ENCODE measurements around the gene DNAAF5. TPM values are rescaled to one million over a fixed set of nuclear protein-coding genes. Genes with fewer than 3 reads are reported as not detected.

The DNAAF5 gene
- total and polyA plus RNA-seq, 9 donors: 14.3 to 28.4 (median 26.2) TPM

DNA sequence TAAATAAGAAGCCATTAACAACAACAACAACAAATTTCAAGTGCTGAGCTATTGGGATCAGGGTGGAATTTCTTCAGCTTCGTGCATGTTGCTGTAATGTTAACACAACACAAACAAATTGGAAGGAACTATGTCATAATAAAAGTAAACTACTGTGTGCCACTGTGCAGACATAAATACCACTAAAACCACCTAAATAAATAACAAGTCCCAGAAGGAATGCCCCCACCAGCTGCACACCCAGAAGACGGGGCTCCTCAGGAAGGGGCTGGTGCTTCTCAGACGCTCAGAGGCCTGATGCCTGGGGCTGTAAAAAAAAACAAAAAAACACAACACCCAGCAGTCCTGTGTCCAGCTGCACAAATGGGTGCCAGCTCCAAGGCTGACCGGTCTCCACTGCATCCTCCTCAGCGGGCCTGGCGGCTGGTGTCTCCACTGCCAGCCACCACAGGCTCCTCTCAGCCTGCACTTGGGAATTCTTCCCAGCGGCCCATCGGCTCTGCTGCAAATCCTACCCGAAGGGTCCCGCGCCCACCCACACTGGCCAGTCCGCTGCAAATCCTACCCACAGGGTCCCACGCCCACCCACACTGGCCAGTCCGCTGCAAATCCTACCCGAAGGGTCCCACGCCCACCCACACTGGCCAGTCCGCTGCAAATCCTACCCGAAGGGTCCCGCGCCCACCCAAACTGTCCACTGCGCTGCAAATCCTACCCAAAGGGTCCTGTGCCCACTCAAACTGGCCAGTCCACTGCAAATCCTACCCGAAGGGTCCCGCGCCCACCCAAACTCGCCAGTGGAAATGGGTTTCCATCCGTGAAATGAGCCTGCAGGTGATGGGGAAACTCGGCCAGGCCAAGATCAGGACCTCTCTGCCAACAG lies 35.8 kb upstream of the DNAAF5 start:
- DNase-seq: no peak
- no peaks in the 10 kb centered on the region for H3K4me1 ChIP-seq (ENCODE audit: control insufficient read depth, insufficient read depth, low read length)
- WGBS (ENCODE audit: insufficient coverage): 96% methylated on average over 23 of the region's 27 CpGs
- peaks cover 32% of the 10 kb centered on the region for H3K9me3 ChIP-seq (replicated peaks; ENCODE audit: control insufficient read depth, low read depth, low read length)
- H3K27me3 ChIP-seq (ENCODE audit: control insufficient read depth, insufficient read depth, low read length): no peaks in the 10 kb centered on the region
- H3K4me3 ChIP-seq (ENCODE audit: low read length): no peak overlapping the region
- no peak overlapping the region for H3K27ac ChIP-seq (ENCODE audit: low read length)
- H3K36me3 ChIP-seq (ENCODE audit: control insufficient read depth, insufficient read depth, low read length): peaks cover 15% of the 10 kb centered on the region

DNA sequence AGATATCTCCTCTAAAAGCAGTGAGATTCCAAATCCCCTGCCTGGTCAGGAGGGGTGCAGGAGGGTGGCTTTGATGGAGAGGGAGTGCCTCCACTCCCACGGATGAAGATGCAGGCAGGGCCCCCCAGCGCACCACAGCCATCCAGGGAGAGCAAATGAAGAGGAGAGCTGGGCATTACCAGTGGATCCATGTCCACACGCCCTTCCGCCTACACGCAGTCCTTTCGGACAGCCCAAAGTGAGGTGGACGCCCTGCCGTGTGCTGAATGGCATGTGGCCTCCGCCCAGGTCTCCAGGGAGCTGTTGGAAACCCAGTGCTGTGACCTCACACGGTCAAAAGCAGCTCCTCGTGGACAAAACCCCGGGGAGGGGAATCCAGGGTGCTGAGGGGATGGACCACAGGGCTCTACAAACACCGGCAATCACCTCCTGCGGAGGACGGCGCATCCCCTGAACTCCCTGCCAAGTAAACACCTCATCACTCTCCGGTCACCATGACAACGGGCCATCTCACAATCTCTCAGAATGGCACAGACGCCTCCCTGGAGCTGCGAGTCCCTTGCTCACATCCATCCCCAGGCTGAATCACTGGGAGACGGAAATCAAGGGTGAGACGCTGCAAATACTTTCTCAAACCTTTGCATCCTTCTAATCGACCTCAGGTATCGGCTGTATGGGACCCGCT lies 35.0 kb upstream of the DNAAF5 start:
- peaks cover 2% of the 10 kb centered on the region for H3K4me1 ChIP-seq (ENCODE audit: control insufficient read depth, insufficient read depth, low read length)
- peaks cover 15% of the 10 kb centered on the region for H3K36me3 ChIP-seq (ENCODE audit: control insufficient read depth, insufficient read depth, low read length)
- WGBS (ENCODE audit: insufficient coverage): 95% methylated on average over 23 of the region's 25 CpGs
- peaks cover 25% of the 10 kb centered on the region for H3K9me3 ChIP-seq (replicated peaks; ENCODE audit: control insufficient read depth, low read depth, low read length)
- no peak overlapping the region for H3K27ac ChIP-seq (ENCODE audit: low read length)
- H3K4me3 ChIP-seq (ENCODE audit: low read length): no peak overlapping the region
- no peaks in the 10 kb centered on the region for H3K27me3 ChIP-seq (ENCODE audit: control insufficient read depth, insufficient read depth, low read length)
- no peak for DNase-seq

DNA sequence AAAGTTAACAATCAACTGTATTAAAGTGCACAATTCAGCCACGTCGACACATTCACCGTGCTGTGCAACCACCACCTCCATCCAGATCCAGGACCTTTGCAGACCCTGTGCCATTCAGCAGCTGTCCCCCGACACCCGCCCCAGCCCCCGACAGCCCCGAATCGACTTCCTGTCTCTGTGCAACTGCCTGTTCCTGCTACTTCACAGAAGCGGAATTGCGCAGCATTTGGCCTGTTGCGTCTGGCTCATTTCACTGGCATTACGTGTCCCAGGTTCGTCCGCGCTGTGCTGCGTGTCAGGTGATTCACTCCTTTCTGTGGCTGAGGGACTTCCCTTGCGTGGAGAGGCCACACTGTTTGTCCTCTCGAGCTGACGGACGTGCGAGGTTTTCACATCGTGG lies 33.2 kb upstream of the DNAAF5 start:
- WGBS (ENCODE audit: insufficient coverage): 97% methylated on average over 21 of the region's 22 CpGs

DNA sequence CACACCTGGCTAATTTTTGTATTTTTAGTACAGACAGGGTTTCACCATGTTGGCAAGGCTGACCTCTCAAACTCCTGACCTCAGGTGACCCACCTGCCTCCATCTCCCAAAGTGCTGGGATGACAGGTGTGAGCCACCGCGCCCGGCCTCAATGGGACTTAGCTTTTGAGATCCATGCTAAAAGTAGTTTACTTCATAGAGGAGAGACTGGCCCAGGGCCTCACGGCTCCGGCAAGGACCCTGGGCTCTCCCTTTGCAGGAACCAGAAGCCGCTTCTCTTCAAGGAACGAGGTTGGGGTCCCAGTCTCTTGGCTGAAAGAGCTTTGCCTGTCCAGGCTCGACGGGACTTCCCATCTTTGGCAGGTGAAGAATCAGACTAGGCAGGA lies 30.1 kb upstream of the DNAAF5 start:
- Histone ChIP-seq H3K27ac (ENCODE audit: low read length) (no peak overlapping the region), H3K36me3 (ENCODE audit: control insufficient read depth, insufficient read depth, low read length) (peaks cover 18% of the 10 kb centered on the region), H3K4me1 (ENCODE audit: control insufficient read depth, insufficient read depth, low read length) (peaks cover 24% of the 10 kb centered on the region), H3K9me3 (replicated peaks; ENCODE audit: control insufficient read depth, low read depth, low read length) (no peaks in the 10 kb centered on the region), H3K27me3 (ENCODE audit: control insufficient read depth, insufficient read depth, low read length) (no peaks in the 10 kb centered on the region), H3K4me3 (ENCODE audit: low read length) (no peak overlapping the region)
- 84% methylated on average over 6 of the region's 9 CpGs for WGBS (ENCODE audit: insufficient coverage)
- no peak for DNase-seq

More for the DNA sequence above, 33.2 kb upstream of the DNAAF5 start:
- peaks cover 12% of the 10 kb centered on the region for H3K9me3 ChIP-seq (replicated peaks; ENCODE audit: control insufficient read depth, low read depth, low read length)
- no peak overlapping the region for H3K4me3 ChIP-seq (ENCODE audit: low read length)
- H3K4me1 ChIP-seq (ENCODE audit: control insufficient read depth, insufficient read depth, low read length): peaks cover 11% of the 10 kb centered on the region
- H3K36me3 ChIP-seq (ENCODE audit: control insufficient read depth, insufficient read depth, low read length): peaks cover 20% of the 10 kb centered on the region
- DNase-seq: no peak
- H3K27me3 ChIP-seq (ENCODE audit: control insufficient read depth, insufficient read depth, low read length): no peaks in the 10 kb centered on the region
- H3K27ac ChIP-seq (ENCODE audit: low read length): no peak overlapping the region

DNA sequence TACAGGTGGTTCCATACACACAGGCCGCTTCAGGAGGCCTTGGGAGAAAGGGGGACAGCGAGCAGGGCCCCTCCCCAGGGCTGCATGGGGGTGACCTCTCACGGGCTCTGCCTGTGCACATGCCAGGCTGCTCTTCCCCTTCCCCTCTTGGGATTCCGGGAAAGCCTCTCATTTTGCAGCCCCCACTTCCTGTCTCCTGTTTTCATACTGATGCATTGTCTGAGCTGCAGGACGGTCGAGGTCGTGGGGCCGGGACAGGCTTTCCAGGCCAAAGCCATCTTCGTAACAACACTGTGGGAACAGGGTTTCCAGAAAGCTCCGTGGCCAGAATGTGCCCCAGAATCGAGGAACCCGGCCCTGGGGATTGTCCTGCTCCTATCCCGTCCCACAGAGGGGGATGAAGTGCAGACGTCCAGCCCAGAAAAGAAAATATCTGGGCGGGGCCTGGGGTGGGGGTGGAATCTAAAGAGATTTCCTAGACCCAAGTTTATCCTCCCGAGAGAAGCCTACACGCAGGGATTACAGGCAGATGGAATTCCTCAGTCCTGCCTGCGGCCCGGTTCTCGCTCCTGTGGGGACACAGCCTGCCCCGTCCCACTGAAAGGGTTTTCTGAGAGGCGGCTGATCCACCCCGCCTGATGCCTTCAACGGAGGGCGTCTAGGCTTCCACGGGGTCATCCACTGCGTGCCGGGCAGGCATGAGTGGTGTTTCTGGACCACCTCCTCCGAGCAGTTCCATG lies 29.5 kb upstream of the DNAAF5 start:
- WGBS (ENCODE audit: insufficient coverage): 72% methylated on average over 21 of the region's 29 CpGs
- Histone ChIP-seq H3K27me3 (ENCODE audit: control insufficient read depth, insufficient read depth, low read length) (no peaks in the 10 kb centered on the region), H3K4me1 (ENCODE audit: control insufficient read depth, insufficient read depth, low read length) (peaks cover 24% of the 10 kb centered on the region), H3K36me3 (ENCODE audit: control insufficient read depth, insufficient read depth, low read length) (peaks cover 18% of the 10 kb centered on the region), H3K9me3 (replicated peaks; ENCODE audit: control insufficient read depth, low read depth, low read length) (no peaks in the 10 kb centered on the region), H3K4me3 (ENCODE audit: low read length) (no peak overlapping the region), H3K27ac (ENCODE audit: low read length) (peak overlapping the region; percentile 71)
- DNase-seq: peak; percentile 28

DNA sequence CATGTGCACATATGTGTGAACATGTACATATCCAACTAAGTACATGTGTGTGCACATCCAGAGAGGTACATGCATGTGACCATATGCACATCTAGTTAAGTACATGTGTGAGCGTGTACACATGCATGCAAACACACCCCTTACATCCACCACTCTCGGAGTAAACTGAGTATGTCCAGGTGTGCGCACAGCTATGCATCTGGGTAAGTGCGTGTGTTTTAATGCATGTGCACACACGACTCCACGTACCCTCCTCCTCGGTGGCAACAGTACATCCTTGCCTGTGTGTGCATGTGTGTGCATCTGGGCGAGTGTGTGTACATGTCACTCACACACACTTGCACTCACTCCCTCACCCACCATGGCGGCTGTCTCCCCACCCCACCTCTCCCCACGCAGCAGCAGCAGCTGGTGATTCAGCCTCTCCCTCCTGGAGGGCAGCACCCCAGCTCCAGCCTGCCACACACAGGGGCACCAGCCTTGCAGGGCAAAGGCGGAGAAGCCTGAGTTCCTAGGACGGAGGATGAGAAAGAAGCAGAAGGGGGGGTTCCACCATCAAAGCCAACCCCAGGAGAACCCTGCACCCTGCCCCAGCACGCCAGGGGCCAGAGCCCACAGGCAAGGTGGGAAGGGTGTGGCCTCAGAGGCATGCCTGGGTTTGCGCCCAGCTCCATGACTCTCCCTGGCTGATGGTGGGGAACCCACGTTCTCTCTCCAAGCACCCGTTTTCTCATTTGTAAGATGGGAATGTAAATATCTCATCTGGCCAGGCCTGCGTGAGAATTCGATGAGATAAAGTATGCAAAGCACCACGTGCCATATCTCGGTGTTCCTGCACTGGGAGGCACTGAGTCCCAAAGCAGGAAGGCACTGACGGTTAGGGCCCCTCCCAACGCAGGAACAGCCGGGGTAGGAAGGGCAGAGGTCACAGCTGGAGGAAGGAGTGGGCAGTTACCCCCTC lies 27.7 kb upstream of the DNAAF5 start:
- H3K27me3 ChIP-seq (ENCODE audit: control insufficient read depth, insufficient read depth, low read length): no peaks in the 10 kb centered on the region
- DNase-seq: peak; percentile 19
- peaks cover 24% of the 10 kb centered on the region for H3K4me1 ChIP-seq (ENCODE audit: control insufficient read depth, insufficient read depth, low read length)
- peak overlapping the region; percentile 29 for H3K27ac ChIP-seq (ENCODE audit: low read length)
- no peak overlapping the region for H3K4me3 ChIP-seq (ENCODE audit: low read length)
- H3K9me3 ChIP-seq (replicated peaks; ENCODE audit: control insufficient read depth, low read depth, low read length): peaks cover 4% of the 10 kb centered on the region
- 65% methylated on average over 10 of the region's 23 CpGs for WGBS (ENCODE audit: insufficient coverage)
- peaks cover 13% of the 10 kb centered on the region for H3K36me3 ChIP-seq (ENCODE audit: control insufficient read depth, insufficient read depth, low read length)

DNA sequence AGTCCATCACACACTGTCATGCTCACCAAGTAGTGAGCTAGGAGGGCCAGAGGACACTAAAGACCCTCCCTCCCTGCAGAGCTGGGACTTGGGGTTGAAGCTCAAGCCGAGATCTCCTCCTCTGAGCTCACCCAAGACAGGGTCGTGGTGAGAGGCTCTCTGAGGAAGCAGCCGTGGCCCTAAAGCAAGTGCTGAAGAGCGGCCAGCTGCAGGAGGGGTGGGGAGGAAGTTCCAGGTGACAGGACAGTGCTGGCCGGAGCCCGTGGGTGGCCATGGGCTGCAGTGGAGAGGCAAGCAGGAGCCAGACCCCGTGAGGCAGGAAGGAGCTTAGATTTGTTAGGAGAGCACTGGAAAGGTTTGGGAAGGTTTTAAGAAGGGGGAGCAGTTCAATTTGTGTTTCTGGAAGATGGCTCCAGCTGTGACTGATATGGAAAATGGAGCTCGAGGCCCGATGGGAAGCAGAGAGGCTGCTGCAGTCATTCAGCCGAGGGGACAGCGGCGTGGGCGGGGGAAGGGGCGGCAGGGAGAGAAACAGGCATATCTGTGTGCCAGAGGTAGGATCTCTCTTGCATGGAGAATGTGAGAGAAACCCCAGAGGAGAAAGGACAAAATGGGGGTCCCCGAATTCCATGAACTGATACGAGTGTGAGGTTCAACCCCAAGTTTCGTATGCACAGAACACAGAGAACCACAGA lies 26.9 kb upstream of the DNAAF5 start:
- Histone ChIP-seq H3K4me3 (ENCODE audit: low read length) (no peak overlapping the region), H3K9me3 (replicated peaks; ENCODE audit: control insufficient read depth, low read depth, low read length) (peaks cover 4% of the 10 kb centered on the region), H3K4me1 (ENCODE audit: control insufficient read depth, insufficient read depth, low read length) (peaks cover 24% of the 10 kb centered on the region), H3K36me3 (ENCODE audit: control insufficient read depth, insufficient read depth, low read length) (peaks cover 9% of the 10 kb centered on the region), H3K27ac (ENCODE audit: low read length) (peak overlapping the region; percentile 29), H3K27me3 (ENCODE audit: control insufficient read depth, insufficient read depth, low read length) (no peaks in the 10 kb centered on the region)
- no peak for DNase-seq
- 49% methylated on average over 17 of the region's 17 CpGs for WGBS (ENCODE audit: insufficient coverage)

DNA sequence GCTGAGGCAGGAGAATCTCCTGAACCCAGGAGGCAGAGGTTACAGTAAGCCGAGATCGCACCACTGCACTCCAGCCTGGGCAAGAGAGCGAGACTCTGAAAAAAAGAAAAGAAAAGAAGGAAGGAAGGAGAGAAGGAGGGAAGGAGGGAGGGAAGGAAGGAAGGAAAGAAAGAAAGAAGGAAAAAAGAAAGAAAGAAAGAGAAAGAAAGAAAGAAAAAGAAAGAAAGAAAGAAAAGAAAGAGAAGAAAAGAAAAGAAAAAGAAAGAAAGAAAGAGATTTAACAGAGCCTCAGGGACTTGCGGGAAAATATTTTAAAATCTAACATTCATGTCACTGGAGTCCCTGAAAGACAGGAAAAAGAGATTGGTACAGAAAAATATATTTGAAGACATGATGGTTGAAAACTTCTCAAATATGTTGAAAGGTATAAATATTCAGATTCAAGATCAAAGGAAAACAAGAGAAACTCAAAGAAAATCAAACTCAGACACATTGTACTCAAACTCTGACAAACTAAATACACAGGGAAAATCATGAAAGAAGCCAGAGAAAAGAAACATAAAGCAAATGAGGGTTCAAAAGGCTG lies 25.3 kb upstream of the DNAAF5 start:
- WGBS (ENCODE audit: insufficient coverage): 100% methylated on average over 3 of the region's 4 CpGs
- Histone ChIP-seq H3K4me1 (ENCODE audit: control insufficient read depth, insufficient read depth, low read length) (peaks cover 24% of the 10 kb centered on the region), H3K27ac (ENCODE audit: low read length) (no peak overlapping the region), H3K27me3 (ENCODE audit: control insufficient read depth, insufficient read depth, low read length) (no peaks in the 10 kb centered on the region), H3K4me3 (ENCODE audit: low read length) (no peak overlapping the region), H3K9me3 (replicated peaks; ENCODE audit: control insufficient read depth, low read depth, low read length) (peaks cover 4% of the 10 kb centered on the region), H3K36me3 (ENCODE audit: control insufficient read depth, insufficient read depth, low read length) (peaks cover 9% of the 10 kb centered on the region)
- no peak for DNase-seq

DNA sequence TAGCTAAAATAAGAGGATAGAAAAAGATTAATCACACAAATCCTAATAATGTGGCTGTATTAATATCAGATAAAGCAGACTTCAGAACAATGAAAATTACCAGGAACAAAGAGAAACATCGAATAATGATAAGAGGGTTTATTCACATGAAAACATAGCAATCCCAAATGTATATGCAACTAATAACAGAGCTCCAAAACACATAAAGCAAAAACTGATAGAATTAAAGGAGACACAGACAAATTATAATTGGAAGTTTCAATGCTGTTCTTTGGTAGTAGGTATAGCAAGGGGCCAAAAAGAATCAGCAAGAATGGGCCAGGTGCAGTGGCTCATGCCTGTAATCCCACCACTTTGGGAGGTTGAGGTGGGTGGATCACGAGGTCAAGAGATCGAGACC lies 23.4 kb upstream of the DNAAF5 start:
- peaks cover 6% of the 10 kb centered on the region for H3K36me3 ChIP-seq (ENCODE audit: control insufficient read depth, insufficient read depth, low read length)
- H3K4me1 ChIP-seq (ENCODE audit: control insufficient read depth, insufficient read depth, low read length): peaks cover 13% of the 10 kb centered on the region
- no peak overlapping the region for H3K27ac ChIP-seq (ENCODE audit: low read length)
- no peaks in the 10 kb centered on the region for H3K27me3 ChIP-seq (ENCODE audit: control insufficient read depth, insufficient read depth, low read length)
- no CpG with 5 or more reads among the region's 3 CpGs for WGBS (ENCODE audit: insufficient coverage)
- no peak overlapping the region for H3K4me3 ChIP-seq (ENCODE audit: low read length)
- DNase-seq: no peak
- H3K9me3 ChIP-seq (replicated peaks; ENCODE audit: control insufficient read depth, low read depth, low read length): peaks cover 4% of the 10 kb centered on the region
